GM18517 (cell line): ENCODE data around the gene KIAA1671.
"Not testable (repeated sequence)": the region's sequence is repeated elsewhere in the genome, so short reads cannot be mapped to it uniquely, and the experiment has no call there.

Experiments used
- ATAC-seq: cut with Tn5 transposase; IDR thresholded peaks from one replicate; pipeline ENCODE4 v1.9.1; 2021; ENCODE audit warnings: mild to moderate bottlenecking, moderate library complexity; ENCODE audit not compliant: unreplicated experiment

The KIAA1671 gene

GRCh38 chr22:25183949-25184619 lies 231.6 kb downstream of the KIAA1671 start:
- no peak for ATAC-seq

DNA sequence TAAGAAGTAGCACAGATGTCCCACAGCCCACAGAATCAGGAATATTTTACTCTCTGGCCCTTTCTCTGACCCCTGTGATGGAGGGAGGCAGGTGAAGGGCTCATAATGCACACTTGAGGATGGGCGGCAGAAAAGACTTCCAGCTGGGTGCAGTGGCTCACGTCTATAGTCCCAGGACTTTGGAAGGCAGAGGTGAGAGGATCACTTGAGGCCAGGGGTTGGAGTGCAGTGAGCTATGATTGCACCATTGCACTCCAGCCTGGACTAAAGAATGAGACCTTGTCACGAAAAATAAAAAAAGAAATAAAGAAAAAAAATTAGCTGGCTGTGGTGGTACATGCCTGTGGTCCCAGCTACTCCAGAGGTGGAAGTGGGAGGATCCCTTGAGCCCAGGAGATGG lies 233.6 kb downstream of the KIAA1671 start:
- no peak for ATAC-seq

DNA sequence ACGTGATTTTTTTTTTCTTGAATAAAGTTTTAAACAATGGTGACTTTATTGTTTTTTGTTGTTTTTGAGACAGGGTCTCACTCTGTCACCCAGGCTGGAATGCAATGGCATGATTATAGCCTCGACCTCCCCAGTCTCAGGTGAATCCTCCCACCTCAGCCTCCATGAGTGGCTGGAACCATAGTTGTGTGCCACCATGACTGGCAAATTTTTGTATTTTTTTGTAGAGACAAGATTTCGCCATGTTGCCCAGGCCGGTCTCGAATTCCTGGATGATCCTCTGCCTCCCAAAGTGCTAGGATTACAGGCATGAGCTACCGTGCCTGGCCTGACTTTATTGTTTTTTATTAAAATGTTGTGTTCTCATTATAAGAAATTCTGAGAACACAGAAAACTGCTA lies 235.0 kb downstream of the KIAA1671 start:
- no peak for ATAC-seq

- no peak for ATAC-seq
Observed at GRCh38 chr22:25192406-25192805, 239.9 kb downstream of the KIAA1671 start.

DNA sequence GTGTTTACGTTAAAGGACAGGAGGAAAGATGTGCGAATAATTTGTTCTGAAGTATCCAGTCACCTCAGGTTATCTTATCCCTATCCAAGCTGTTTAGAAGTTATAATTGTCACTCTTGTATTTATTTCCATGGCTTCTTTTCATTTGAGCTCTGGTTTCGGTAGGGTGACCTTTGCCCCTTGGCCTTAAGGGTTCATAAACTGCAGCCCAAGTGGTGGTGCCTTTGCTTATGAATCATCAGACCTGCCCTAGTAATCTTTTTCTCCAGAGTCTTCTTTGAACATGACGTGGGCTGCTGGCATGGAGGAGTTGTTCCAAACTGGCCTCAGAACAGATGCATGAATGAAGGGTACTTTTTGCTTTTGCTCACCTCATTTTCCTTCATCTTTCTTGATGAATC lies 240.6 kb downstream of the KIAA1671 start:
- no peak for ATAC-seq

DNA sequence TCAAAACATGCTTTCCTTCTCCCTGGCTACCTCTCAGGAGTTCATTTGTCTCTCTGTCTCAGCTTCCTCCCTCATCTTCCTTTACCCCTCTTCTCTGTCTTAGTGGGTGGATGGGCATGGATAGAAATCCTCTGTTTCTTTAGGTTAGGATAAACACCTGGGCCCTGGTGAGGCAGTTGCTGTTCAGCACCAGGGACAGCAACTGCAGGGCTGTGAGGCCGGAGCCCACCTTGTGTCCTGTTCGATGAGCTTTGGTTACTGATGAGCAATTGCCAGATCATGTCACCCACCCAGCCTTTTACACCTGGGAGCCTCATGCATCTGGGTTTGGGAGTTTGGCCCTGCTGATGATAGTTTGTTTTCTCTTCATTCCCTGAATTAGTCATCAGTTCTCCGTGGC lies 241.0 kb downstream of the KIAA1671 start:
- no peak for ATAC-seq

DNA sequence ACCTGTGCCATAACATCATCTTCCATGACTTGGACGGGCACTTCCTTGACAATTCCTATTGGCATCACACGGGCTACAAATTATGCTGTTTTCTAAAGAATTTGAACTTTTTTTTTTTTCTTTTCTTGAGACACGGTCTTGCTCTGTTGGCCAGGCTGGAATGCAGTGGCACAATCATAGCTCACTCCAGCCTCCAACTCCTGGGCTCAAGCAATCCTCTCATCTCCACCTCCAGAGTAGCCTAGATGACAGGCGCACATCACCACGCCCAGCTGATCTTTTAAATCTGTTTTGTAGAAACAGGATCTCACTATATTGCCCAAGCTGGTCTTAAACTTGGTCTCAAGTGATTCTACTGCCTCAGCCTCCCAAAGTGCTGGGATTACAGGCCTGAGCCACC lies 243.8 kb downstream of the KIAA1671 start:
- no peak for ATAC-seq

DNA sequence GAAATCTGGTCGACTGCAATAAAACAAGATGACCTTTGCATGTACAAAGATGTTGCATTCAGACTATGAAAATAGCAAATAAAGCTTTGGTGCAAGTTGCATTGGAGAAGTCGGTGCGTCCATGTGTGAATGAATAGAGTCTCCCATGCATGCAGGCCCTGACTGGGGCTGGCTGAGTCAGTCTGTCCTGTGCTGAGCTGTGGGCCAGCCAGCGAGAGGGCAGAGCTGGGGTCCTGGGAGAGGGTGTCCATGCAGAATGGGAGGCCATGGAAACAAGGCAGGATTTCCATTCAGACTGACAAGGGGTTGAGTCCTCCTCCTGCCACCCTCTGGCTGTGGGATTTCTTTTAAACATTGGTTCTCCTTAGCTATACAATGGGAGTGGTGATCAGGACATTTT lies 244.8 kb downstream of the KIAA1671 start:
- no peak for ATAC-seq

GRCh38 chr22:25199731-25200520 lies 247.4 kb downstream of the KIAA1671 start, which contains the start of gene CRYBB3:
Gene CRYBB3, plus strand, starts transcription at chr22:25199858. Its CDS starts 1,539 bp downstream, at chr22:25201397.
- no peak for ATAC-seq

DNA sequence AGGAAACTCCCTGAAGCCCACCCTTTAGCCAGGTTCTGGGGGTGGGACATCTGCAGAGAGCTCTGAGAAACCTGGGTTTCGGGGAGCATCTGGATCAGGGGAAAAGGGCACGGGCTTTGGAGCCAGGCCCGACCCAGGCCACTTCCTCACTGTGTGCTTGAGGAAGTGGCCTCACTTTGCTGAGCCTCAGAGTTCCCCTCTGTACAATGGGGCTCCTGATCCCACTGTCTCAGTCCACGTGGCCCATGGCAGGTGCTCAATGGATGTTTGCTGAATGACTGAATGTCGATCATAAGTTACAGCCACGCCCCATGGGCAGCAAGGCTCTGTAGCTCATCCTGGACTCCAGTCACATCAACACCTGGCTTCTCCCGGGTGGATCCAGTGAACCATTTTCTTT lies 248.5 kb downstream of the KIAA1671 start:
- no peak for ATAC-seq

DNA sequence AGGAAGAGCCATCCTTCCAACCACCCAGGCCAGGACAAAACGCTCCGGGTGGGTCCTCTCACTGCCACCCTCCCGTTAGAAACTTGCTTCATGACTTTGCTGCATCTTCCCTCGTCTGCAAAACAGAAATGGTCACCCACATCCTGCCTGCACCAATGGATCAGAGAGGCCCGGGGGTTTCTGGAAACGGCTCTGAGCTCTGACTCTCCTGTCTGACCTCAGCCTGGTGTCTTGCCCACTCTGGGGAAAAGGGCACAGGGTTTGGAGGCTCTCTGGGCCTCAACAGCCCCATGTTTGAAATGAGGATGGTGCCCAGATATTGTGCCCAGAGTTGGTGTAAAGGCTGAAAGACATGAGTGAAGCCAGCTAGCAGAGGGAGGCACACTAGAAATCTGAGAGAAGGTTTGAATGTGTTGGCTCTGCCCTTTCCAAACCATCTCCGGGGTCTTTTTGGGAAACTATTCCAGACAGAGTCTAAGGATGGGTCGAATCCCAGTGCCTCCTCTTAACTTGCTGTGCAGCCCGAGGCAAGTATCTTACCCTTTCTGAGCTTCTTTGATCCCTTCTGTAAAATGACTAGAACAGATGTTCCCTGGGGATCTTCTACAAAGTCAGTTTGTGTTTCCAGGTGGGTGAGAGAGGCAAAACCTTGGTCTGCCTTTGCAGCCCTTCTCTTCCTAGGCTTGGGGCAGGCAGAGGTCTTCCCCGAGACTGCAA lies 249.2 kb downstream of the KIAA1671 start:
- no peak for ATAC-seq

- no peak for ATAC-seq
Observed at GRCh38 chr22:25202290-25202921, 249.9 kb downstream of the KIAA1671 start.

DNA sequence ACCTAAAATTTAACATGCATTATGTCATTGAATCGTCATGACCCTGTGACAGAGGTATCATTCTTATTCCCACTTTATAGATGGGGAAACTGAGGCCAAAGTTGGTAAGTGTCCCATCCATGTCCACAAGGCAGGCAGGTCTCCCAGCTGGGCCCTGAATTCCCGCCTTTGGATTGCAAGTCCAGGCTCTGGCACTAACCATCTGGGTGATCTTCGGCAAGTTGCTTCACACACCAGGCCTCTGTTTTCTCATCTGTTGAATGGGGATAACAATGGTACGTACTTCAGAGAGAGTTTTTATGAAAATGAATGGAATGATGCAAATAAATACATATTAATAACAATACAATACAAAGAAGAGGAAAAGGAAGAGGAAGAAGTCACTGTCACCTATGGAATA lies 250.6 kb downstream of the KIAA1671 start:
- ATAC-seq = no peak

GRCh38 chr22:25204547-25204946 lies 252.0 kb downstream of the KIAA1671 start:
- ATAC-seq = not testable (repeated sequence)

DNA sequence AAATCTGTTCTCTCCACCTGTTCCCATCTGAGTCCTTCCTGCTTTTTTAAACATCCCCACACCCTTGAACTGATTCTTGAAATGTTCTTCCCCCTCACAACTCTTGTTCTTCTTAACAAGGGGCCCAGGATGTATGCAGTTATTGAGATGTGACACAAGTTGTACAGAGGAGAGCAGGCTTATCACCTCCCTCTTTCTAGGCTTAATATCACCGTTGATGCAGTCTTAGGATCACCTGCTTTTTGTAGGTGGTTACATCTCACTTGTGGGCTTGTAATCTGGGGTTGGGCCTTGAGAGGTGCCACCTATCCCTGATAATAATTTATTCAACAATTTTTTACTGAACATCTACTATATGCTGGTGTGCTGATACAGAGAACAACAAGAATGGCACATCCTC lies 253.3 kb downstream of the KIAA1671 start:
- no peak for ATAC-seq

DNA sequence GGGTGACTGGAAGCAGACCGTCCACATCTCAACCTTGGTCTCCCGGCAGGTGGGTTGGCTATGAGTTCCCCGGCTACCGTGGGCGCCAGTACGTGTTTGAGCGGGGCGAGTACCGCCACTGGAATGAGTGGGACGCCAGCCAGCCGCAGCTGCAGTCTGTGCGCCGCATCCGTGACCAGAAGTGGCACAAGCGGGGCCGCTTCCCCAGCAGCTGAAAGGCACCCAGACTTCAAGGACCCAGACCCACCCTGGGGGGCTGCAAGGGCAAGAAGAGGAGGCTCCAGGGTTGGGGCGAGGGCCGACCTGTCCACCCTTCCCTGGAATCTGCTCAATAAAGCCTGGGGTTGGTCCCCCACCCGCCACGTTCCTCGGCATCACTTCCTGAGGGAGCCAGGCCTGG lies 254.5 kb downstream of the KIAA1671 start:
- no peak for ATAC-seq

GRCh38 chr22:25207553-25208157 lies 255.1 kb downstream of the KIAA1671 start:
- no peak for ATAC-seq

GRCh38 chr22:25208328-25208727 lies 255.8 kb downstream of the KIAA1671 start:
- no peak for ATAC-seq

- no peak for ATAC-seq
Observed at GRCh38 chr22:25208743-25209505, 256.4 kb downstream of the KIAA1671 start.

GRCh38 chr22:25210793-25211192 lies 258.3 kb downstream of the KIAA1671 start:
- ATAC-seq = no peak
